ENCODE measurements around the gene SLC8B1. TPM values are rescaled to one million over a fixed set of nuclear protein-coding genes. Genes with fewer than 3 reads are reported as not detected.

The SLC8B1 gene
- total and polyA plus RNA-seq, 2 of the 4 experiments (the other 2 are of a cell fraction) = 4.1 to 10.2 TPM

DNA sequence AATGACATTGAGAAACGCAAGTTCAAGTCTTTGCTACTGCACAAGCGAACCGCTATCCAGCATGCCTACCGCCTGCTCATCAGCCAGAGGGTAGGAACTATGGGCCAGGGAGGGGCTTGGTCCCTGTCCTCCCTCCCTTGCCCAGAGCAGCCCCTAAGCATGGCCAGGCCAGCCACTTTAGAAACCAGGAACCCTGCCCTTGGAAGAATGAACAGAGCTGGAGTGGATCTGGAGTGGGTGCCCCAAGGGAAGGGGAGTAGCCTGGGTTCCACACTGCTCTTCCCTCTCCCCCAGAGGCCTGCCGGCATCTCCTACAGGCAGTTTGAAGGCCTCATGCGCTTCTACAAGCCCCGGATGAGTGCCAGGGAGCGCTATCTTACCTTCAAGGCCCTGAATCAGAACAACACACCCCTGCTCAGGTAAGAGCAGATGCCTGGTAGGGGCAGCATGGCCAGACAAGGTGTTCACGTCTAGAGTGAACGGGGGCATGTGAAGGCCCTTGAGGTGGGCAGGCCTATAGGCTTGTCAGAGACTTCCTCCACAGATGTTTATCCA lies 57.9 kb downstream of the SLC8B1 start:
- H3K27ac ChIP-seq (ENCODE audit: insufficient read depth, low read length) = no peak overlapping the region
- POLR2A ChIA-PET (ENCODE audit: unreplicated experiment) = no interaction called here

More for the DNA sequence above, 57.9 kb downstream of the SLC8B1 start:
- Histone ChIP-seq H3K9ac (ENCODE audit: low read depth, low read length) (no peak overlapping the region), H3K18ac (ENCODE audit: low read depth, low read length) (no peak overlapping the region), H3K23ac (ENCODE audit: low read depth, low read length) (no peak overlapping the region), H3K4me2 (ENCODE audit: low read depth, low read length) (no peak overlapping the region), H3K4me1 (ENCODE audit: control insufficient read depth, insufficient read depth, low read length) (peaks cover 8% of the 10 kb centered on the region), H3K9me3 (ENCODE audit: control insufficient read depth, insufficient read depth, low read length) (no peaks in the 10 kb centered on the region), H3K14ac (replicated peaks; ENCODE audit: low read depth, low read length) (no peak overlapping the region), H4K91ac (ENCODE audit: insufficient read depth, low read depth, low read length) (no peak overlapping the region), H3K9me1 (ENCODE audit: insufficient read depth, low read length) (peaks cover 15% of the 10 kb centered on the region), H4K5ac (ENCODE audit: low read depth, low read length) (no peak overlapping the region), H2BK5ac (ENCODE audit: low read depth, low read length, poor library complexity, severe bottlenecking) (no peak overlapping the region), H3K27me3 (ENCODE audit: control insufficient read depth, insufficient read depth, low read length) (no peaks in the 10 kb centered on the region), H2BK15ac (ENCODE audit: low read depth, low read length) (no peak overlapping the region), H2BK20ac (ENCODE audit: low read depth, low read length) (no peak overlapping the region), H2AK9ac (replicated peaks; ENCODE audit: low read depth, low read length, poor library complexity) (no peak overlapping the region), H2BK120ac (ENCODE audit: low read depth, low read length) (no peak overlapping the region), H3K79me1 (ENCODE audit: low read depth in 1 of 2, low read length in 2 of 2) (no peaks in the 10 kb centered on the region), H4K20me1 (ENCODE audit: insufficient read depth, low read length) (no peaks in the 10 kb centered on the region), H3K4me3 (ENCODE audit: insufficient read depth, low read depth, low read length) (no peak overlapping the region), H3K56ac (ENCODE audit: extremely low read depth, insufficient read depth, low read length) (no peak overlapping the region), H4K8ac (ENCODE audit: low read depth in 2 of 2, low read length in 2 of 2) (no peak overlapping the region), H2AFZ (replicated peaks; ENCODE audit: low read length, poor library complexity) (no peak overlapping the region), H3K4ac (ENCODE audit: low read depth, low read length) (no peak overlapping the region), H2AK5ac (ENCODE audit: low read depth, low read length) (no peak overlapping the region), H3K36me3 (ENCODE audit: control insufficient read depth, insufficient read depth, low read length) (peaks cover 8% of the 10 kb centered on the region; the same call in 1 of the 2 replicates)
- whole genome bisulfite sequencing, 2 experiments (ENCODE audit: extremely low coverage in 2 of 2, insufficient read length in 1 of 2) = 100% methylated on average over 1 of the region's 10 CpGs; no CpG with 5 or more reads in 1 of the 2 experiments
- BruUV-seq (replicated peaks) = no TSS peak
- DNase-seq (no peak), ATAC-seq (ENCODE audit: low read depth) (no peak)
- in situ Hi-C loops (cut with MboI; ENCODE audit: low sequenced_read_pairs) (no loop called here), dilution Hi-C loops (cut with HindIII; ENCODE audit: low sequenced_read_pairs, unreplicated experiment) (no loop called here), intact Hi-C loops (cut with micrococcal nuclease) (no loop called here)
- TF ChIP-seq BHLHE40 (IDR thresholded peaks at IDR 0.05; ENCODE audit: low read depth, low read length) = no peak
- no peak for TF ChIP-seq MAZ (IDR thresholded peaks at IDR 0.05; ENCODE audit: borderline replicate concordance, low read depth, low read length)
- no peak for TF ChIP-seq SMC3 (IDR thresholded peaks at IDR 0.05; ENCODE audit: low read depth, low read length)
- TF ChIP-seq, protein P1, sequence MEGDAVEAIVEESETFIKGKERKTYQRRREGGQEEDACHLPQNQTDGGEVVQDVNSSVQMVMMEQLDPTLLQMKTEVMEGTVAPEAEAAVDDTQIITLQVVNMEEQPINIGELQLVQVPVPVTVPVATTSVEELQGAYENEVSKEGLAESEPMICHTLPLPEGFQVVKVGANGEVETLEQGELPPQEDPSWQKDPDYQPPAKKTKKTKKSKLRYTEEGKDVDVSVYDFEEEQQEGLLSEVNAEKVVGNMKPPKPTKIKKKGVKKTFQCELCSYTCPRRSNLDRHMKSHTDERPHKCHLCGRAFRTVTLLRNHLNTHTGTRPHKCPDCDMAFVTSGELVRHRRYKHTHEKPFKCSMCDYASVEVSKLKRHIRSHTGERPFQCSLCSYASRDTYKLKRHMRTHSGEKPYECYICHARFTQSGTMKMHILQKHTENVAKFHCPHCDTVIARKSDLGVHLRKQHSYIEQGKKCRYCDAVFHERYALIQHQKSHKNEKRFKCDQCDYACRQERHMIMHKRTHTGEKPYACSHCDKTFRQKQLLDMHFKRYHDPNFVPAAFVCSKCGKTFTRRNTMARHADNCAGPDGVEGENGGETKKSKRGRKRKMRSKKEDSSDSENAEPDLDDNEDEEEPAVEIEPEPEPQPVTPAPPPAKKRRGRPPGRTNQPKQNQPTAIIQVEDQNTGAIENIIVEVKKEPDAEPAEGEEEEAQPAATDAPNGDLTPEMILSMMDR (conservative IDR thresholded peaks at IDR 0.05; ENCODE audit: low read depth, low read length) = no peak
- TF ChIP-seq RCOR1 (IDR thresholded peaks at IDR 0.05; ENCODE audit: insufficient replicate concordance, low read length) = no peak
- CTCF ChIA-PET = no interaction called here

All from IMR-90 (cell line).